Left ventricle myocardium inferior (tissue), 1 donor: ENCODE data around the gene SMIM35. TPM values are rescaled to one million over a fixed set of nuclear protein-coding genes. Genes with fewer than 3 reads are reported as not detected.

Experiments
- DNase-seq: peaks from one replicate; pipeline ENCODE4 v3.0.0-alpha.2; 2020
- H3K27ac ChIP-seq: fragments of 200-600 bp; replicated peaks from 2 replicates; pipeline ENCODE4 v1.8.0; 2021
- H3K27me3 ChIP-seq: fragments of 200-600 bp; 2 replicates; pipeline ENCODE4 v1.8.0; 2021; ENCODE audit warnings: low read depth
- H3K36me3 ChIP-seq: fragments of 200-600 bp; 2 replicates; pipeline ENCODE4 v1.8.0; 2021
- H3K4me1 ChIP-seq: fragments of 200-600 bp; 2 replicates; pipeline ENCODE4 v1.8.0; 2021
- H3K4me3 ChIP-seq: fragments of 200-600 bp; 2 replicates; pipeline ENCODE4 v1.8.0; 2021; ENCODE audit warnings: mild to moderate bottlenecking, moderate library complexity
- H3K9me3 ChIP-seq: fragments of 200-600 bp; replicated peaks from 2 replicates; pipeline ENCODE4 v1.8.0; 2021
- CTCF ChIP-seq: fragments of 200-600 bp; IDR thresholded peaks from 2 replicates; pipeline ENCODE4 v1.8.0; 2021; ENCODE audit warnings: antibody characterized with exemption, mild to moderate bottlenecking, borderline replicate concordance
- intact Hi-C: fragments of 100-400 bp; cut with micrococcal nuclease; formaldehyde crosslinking; loops from one replicate; pipeline ENCODE4 v1.11.0; 2022
- total RNA-seq: library from RNA; stranded (reverse); fragmentation: NEBNext Ultra II Directional; extraction: Animal tissue kit (Norgen Biotek cat#: 25700); gene quantifications from one replicate; pipeline ENCODE4 v1.2.1, GENCODE V29; 2021
- donor health status: DM: no; HTN: yes; CAD: no; lungs with severe emphysema.

SMIM35 gene
- total RNA-seq, 1 donor from 2014 or later = not detected

DNA sequence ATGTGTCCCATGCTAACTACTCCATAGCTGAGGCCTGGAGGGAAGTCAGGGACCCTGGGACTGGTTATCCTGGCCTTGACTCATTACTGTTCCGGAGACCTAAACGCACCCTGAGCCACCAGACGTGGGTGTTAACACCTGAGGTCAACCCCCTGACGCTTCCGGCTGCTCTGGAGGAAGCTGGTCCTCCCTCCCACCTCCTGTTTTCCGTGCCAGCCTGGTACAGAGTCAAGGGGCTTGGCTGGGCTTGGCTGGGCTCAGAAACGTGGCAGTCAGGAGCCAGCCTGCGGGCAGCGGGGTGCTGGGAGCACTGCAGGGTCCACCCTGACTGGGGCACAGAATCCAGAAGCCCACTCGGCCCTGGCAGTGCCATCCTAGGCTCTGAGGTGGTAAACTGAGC is 7.3 kb downstream of the SMIM35 start:
- no peaks in the 10 kb centered on the region for H3K36me3 ChIP-seq
- no peaks in the 10 kb centered on the region for H3K9me3 ChIP-seq
- no peak for DNase-seq
- no peaks in the 10 kb centered on the region for H3K27me3 ChIP-seq
- peaks cover 23% of the 10 kb centered on the region for H3K4me1 ChIP-seq
- H3K4me3 ChIP-seq = no peak overlapping the region
- H3K27ac ChIP-seq = no peak overlapping the region
- intact Hi-C loops = no loop called here
- TF ChIP-seq CTCF = no peak

GRCh38 chr11:118078911-118079411 is 7.8 kb downstream of the SMIM35 start:
- Histone ChIP-seq H3K27me3 (no peaks in the 10 kb centered on the region), H3K9me3 (no peaks in the 10 kb centered on the region), H3K27ac (no peak overlapping the region), H3K36me3 (no peaks in the 10 kb centered on the region), H3K4me3 (no peak overlapping the region), H3K4me1 (peaks cover 18% of the 10 kb centered on the region)
- TF ChIP-seq CTCF = no peak
- intact Hi-C loops = no loop called here
- no peak for DNase-seq

GRCh38 chr11:118076754-118077281 is 9.9 kb downstream of the SMIM35 start, which contains the start of gene TMPRSS4:
Gene TMPRSS4, plus strand, starts transcription at chr11:118077078. Its CDS starts 225 bp downstream, at chr11:118077303.
- DNase-seq = no peak
- TF ChIP-seq CTCF = no peak
- intact Hi-C loops = no loop called here
- no peak within 1 kb of the TSS for H3K4me3 ChIP-seq
- H3K9me3 ChIP-seq = no peaks in the 10 kb centered on the region
- no peaks in the 10 kb centered on the region for H3K36me3 ChIP-seq
- no peaks in the 10 kb centered on the region for H3K27me3 ChIP-seq
- H3K27ac ChIP-seq = no peak within 1 kb of the TSS
- no peaks in the 10 kb centered on the region for H3K4me1 ChIP-seq

DNA sequence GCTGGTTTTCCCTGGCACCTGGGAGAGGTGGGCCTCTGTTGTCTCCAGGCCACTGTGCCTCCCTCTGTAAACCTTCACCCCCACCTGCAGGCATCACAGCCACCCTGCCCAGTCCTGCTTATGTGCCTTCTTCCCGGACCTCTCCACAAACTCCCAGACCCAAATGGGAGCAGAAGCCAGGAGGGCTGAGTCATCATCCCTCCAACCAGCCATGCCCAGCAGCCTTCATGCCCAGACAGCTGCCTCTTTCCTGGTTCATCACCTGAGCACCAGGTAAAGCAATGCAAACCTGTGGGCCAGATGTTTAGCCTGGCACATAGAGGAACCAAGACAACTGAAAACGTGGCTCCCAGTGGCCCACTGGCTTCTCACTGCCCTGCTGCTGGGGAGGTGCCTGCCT is 12.0 kb downstream of the SMIM35 start:
- Histone ChIP-seq H3K36me3 (no peaks in the 10 kb centered on the region), H3K9me3 (no peaks in the 10 kb centered on the region), H3K4me1 (no peaks in the 10 kb centered on the region), H3K4me3 (no peak overlapping the region), H3K27ac (no peak overlapping the region), H3K27me3 (no peaks in the 10 kb centered on the region)
- DNase-seq = no peak
- intact Hi-C loops = no loop called here
- TF ChIP-seq CTCF = no peak

DNA sequence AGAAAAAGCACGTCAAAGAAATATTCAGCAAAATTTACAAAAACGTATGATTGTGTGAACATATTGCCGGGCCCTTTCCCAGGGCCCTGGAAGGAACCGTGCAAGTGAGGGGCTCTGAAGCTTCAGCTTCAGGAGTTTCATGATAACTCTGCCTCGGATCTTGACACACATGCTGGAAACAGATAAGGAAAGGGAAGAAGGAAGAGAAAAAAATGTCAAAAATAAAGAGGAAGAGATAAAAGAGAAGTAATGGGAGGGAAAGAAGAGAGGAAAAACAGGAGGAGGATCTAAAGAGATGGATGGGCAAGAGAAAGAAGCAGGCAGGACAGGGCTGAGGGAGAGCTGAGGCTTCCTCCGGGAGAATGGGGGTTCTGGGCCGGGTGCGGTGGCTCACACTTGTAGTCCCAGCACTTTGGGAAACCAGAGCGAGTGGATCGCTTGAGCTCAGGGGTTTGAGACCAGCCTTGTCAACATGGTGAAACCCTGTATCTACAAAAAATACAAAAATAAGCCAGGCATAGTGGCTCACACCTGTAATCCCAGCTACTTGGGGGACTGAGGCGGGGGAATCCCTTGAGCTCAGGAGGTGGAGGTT is 12.6 kb downstream of the SMIM35 start:
- Histone ChIP-seq H3K4me3 (no peak overlapping the region), H3K4me1 (no peaks in the 10 kb centered on the region), H3K36me3 (no peaks in the 10 kb centered on the region), H3K27me3 (no peaks in the 10 kb centered on the region), H3K27ac (no peak overlapping the region), H3K9me3 (no peaks in the 10 kb centered on the region)
- DNase-seq = no peak
- no peak for TF ChIP-seq CTCF
- intact Hi-C loops = no loop called here
